CD4-positive, alpha-beta T cell treated with Interferon alpha-2 for 1 hour (primary cell): Measurements from ENCODE around the gene SEPHS1.
"Not testable (repeated sequence)": the region's sequence is repeated elsewhere in the genome, so short reads cannot be mapped to it uniquely, and the experiment has no call there.

Experiments used
- DNase-seq, 2 donors: peaks; one replicate each; pipeline ENCODE4 v3.0.0-alpha.2; 2020 to 2022

The SEPHS1 gene, protein sequence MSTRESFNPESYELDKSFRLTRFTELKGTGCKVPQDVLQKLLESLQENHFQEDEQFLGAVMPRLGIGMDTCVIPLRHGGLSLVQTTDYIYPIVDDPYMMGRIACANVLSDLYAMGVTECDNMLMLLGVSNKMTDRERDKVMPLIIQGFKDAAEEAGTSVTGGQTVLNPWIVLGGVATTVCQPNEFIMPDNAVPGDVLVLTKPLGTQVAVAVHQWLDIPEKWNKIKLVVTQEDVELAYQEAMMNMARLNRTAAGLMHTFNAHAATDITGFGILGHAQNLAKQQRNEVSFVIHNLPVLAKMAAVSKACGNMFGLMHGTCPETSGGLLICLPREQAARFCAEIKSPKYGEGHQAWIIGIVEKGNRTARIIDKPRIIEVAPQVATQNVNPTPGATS

DNA sequence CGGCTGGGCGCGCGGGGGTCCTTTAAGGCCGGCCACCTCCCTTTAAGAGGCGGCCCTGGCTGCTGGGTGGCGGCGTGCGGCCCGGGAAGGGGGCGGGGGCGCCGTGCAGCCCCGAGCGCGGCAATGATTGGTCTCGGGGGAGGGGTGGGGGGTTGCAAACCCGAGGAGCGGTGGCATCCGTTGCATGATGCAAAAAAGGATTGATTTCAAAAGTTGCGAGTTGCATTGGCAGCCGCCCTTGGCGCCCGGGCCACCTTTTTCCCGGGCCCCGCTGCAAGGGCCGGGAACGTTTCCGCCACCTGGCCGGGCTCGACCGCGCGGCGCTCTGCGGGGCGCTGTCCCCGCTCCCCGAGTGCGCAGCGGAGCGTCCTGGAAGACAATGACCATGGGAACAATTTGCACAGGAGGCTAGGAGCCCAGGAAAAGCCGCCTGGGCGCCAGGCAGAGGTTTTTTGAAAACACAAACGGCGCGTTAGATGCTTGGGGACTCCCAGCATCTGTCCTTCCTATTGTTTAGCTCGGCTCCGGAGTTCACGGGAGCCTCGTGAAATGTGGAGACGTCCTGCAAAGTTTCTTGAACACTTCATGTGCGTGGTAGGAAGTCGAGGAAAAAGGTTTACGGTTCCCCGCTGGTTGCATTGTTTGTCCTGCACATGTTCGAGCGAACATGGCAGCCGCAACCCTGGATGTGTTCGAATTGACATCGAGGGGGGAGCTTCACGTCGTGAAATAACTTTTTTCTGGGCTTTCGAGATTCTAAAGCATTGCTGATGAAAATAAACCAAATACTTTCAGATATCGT, at the start of gene SEPHS1:
Gene SEPHS1 (minus strand): TSS at position 78 of the 802 bp plus-strand sequence. CDS start 3,343 bp downstream, outside the sequence.
- peak; percentile 74 to 84 for DNase-seq

DNA sequence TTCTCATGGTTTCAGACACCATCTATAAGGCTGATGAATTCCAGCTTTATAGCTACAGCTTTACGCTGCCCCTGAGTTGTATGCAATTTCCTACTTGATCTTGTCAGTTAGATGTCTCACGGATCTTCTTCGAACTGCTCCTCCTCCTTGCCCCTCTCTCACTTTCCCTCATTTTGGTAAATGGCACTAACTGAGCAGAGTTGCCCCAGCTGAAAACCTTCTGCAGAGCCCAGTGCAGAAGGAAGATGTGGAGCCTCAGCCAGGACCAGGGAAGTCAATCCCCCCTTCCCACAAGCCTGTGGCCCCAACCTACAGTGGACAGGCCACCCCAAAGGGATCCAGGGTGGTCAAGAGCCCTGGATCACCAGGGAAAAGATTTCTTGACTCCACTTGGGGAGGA, 49.0 kb upstream of the SEPHS1 start:
- no peak for DNase-seq

DNA sequence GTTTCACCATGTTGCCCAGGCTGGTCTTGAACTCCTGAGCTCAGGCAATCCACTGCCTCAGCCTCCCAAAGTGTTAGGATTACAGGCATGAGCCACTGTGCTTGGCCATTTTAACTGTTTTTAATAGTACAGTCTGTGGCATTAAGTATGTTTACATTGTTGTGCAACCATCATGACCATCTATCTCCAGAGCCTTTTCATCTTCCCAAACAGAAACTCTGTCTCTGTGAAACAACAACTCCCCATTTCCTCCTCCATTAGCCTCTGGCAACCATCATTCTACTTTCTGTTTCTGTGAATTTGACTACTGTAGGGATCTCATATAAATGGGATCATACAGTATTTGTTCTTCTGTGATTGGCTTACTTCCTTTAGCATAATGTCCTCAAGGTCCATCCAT, 48.3 kb upstream of the SEPHS1 start:
- DNase-seq = no peak

DNA sequence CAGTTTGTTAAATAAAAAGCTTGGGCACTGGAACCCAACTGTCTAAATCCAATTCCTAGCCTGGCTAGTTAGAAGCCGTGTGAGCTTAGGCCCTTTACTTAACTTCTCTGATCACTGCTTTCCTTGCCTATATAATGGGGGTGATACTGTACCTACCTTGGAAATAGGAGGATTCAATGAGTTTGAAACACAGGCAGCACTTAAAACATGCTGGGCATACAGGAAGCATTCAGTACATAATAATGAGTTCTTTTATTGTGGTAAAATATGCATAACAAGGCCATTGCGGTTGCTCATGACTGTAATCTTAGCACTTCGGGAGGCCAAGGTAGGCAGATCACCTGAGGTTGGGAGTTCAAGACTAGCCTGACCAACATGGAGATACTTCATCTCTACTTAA, 47.4 kb upstream of the SEPHS1 start:
- DNase-seq = no peak

DNA sequence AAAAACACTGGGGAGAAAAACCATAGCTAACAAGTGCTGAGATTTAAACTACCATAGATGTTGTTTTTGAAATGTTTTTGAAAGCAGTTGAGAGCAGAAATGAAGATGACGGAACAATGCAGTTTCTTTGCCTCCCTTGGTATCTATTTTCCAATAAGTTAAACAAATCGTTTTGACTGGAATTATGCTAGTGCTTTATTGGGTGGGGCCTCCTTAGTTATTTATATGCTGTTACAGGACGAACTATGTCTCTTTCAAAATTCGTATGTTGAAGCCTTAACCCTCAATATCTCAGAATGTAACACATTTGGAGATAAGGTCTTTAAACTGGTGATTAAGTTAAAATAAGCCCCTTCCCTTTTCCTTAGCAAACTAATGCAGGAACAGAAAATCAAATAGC, 45.5 kb upstream of the SEPHS1 start:
- DNase-seq = no peak

DNA sequence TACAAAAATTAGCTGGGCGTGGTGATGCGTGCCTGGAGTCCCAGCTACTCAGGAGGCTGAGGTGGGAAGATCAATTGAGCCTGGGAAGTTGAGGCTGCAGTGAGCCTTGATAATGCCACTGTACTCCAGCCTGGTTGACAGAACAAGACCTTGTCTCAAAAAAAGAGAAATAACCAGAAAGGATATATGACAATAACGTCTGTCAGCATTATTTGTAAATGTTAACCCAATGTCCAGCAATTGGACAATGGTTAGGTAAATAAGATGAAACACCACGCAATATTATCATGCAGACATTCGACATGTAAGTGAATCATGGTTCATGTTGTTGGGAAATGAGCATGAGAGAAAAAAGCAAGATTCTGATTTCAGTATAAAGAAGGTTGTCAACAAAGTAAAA, 44.6 kb upstream of the SEPHS1 start:
- DNase-seq = no peak

DNA sequence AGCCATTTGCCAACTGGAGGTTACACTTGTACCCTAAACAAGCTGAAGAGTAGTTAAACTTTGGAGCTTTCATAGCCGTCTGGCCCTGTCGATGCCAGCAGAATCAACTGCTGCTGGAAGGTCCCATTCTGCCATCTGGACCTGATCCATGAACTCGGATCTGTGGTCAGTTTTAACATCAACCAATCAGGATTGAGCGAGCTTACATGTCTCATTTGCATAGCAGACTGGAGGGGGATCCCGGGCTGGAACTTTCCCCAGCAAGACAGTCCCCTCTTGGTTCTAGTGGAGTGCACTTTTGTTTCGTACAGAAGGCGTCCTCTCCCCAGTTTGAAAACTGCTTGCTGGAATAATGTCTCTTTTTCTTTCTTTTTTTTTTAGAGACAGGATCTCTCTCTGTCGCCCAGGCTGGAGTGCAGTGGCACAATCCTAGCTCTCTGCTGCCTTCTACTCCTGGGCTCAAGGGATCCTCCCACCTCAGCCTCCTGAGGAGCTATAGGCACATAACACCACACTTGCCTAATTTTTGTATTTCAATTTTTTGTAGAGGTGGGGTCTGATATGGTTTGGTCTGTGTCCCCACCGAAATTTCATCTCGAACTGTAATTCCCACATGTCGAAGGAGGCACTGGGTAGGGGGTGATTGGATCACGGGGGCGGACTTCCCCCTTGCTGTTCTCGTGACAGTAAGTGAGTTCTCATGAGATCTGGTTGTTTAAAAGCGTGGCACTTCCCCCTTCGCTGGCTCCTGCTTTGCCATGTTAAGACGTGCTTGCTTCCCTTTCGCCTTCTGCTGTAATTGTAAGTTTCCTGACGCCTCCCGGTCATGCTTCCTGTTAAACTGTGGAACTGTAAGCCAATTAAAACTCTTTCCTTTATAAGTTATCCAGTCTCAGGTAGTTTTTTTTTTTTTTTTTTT, 42.8 kb upstream of the SEPHS1 start:
- DNase-seq = no peak

DNA sequence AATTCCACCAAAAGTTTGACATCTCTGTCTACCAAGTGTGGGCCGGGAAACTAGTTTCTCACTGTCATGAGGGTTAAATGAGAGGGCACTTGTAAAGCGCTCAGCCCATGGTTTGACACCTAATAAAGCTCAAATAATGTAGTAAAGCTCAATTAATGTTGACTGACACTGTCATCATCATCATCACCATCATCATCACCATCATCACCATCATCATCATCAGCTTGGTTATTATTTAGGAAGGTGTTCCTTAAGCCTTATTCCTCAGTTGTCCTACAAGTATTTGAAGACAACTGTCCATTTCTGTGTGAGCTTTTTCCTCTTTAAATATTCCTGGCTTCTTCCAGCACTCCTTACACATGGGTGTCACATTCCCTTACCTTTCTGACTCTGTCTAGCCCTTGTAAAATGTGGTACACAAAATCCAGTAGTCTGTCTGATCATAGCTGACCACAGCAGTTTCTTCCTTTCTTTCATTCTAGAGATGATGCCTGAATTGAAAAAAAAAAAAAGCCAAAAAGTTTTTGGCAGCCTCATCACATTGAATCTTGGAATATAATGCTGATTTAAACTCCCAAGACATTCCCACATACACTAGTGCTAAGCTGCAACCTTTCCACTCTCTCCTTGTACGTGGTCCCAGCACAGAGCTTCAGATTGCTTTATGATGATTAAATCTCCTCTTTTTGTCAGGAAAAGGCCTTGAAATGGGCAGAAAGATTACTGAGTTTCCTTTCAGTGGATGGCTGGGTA, 40.6 kb upstream of the SEPHS1 start:
- no peak for DNase-seq

DNA sequence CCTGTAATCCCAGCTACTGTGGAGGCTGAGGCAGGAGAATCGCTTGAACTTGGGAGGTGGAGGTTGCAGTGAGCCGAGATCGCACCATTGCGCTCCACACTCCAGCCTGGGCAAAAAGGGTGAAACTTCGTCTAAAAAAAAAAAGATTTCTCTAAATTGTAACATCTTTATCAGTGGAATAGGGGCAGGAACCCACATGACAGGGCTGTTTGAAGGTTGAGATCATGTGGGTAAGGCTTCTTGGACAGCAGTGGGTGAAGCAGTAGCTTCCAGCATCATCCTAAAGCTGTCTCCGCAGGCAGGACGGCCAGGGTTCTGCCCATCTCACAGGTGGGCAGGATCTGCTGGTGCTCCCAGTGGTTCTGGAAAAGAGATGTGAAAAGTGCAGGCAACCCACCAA, 37.9 kb upstream of the SEPHS1 start:
- DNase-seq = no peak

DNA sequence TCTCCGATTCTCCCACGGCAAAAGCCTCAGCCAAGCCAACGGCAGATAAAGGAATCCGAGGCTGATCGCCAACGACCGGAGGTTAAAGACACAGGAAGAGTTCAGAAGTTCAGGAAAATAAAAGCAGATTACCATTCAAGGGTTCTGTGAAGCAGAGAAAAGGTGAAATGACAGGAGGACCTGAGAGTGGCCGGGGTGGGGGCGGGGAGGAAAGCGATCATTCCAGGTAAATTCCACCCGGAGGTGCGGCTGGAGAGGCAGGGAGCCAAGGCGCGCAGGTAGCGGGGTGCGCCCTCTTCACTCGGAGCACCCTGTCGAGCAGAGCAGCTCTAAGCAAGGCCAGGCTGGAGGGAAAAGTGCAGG, 35.3 kb upstream of the SEPHS1 start:
- no peak for DNase-seq

DNA sequence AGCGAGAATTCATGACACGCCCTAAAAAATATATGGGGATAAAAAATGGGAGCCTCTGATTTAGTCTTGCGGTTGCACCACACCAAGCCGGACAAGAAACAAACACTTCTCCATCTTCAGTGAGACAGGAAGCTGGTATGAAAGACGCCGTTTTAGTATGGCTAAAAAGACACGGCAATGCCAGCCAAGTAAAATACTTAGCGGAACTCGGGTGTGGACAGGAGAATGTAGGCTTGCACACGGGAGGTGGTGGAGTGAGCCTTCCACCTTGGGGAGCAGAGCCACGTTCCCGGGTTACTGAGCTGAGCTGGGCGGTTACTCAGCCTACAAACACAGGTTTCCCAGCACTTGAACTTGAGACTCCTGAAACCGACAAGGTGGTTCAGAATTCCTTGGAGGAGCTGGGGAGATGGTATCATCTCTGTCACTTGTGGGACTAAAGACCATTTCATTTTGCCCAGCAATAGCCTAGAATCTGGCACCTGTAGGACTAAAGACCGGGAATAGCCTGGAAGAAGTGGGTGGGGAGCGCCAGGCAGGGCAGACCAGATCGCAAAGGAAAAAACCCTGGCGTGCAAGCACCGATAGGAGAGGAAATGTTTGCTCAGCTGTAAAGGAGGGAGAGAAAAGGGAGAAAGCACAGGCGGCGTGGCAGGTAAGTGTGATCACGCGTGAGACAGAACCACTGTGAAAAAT, 34.8 kb upstream of the SEPHS1 start:
- no peak for DNase-seq

DNA sequence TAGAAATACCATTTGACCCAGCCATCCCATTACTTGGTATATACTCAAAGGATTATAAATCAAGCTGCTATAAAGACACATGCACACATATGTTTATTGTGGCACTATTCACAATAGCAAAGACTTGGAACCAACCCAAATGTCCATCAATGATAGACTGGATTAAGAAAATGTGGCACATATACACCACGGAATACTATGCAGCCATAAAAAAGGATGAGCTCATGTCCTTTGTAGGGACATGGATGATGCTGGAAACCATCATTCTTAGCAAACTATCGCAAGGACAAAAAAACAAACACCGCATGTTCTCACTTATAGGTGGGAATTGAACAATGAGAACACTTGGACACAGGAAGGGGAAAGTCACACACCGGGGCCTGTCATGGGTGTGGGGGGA, 31.0 kb upstream of the SEPHS1 start:
- not testable (repeated sequence) for DNase-seq

DNA sequence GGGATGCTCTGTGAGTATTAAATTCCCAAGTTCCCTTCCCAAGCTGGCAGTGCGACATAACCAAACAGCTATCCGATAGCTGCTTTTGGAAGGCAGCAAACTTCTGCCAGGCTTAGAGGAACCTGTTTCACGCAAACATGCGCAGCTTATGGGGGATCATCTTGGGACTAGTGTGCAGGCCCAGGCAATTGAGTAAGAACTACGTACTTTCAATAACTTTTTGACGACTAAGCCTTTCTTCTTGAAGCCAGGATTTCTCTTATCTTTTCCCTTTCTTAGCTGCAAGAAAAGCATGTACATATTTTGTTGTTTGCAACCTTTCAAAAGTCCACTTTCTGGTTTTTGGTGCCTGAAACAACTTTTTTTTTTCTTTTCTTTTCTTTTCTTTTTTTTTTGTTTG, 28.7 kb upstream of the SEPHS1 start:
- no peak for DNase-seq

DNA sequence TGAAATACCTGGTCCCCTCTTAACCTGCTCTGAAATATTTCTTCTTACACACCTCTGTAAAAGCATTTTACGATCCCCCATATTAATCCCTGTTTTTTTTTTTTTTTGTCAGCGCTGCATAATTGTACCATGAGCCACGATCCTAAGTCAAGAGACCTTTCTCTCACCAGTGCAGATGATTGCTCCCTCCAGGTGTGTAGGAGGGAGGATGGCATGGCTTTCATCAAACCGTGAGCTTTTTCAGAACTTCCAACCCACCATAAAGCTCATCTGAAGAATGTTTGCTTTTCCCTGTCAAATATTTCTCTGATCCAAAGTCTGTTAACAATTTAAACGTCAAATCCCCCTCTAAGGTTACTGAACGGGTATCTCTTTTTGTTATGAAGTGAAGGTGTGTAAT, 28.2 kb upstream of the SEPHS1 start:
- DNase-seq = no peak

DNA sequence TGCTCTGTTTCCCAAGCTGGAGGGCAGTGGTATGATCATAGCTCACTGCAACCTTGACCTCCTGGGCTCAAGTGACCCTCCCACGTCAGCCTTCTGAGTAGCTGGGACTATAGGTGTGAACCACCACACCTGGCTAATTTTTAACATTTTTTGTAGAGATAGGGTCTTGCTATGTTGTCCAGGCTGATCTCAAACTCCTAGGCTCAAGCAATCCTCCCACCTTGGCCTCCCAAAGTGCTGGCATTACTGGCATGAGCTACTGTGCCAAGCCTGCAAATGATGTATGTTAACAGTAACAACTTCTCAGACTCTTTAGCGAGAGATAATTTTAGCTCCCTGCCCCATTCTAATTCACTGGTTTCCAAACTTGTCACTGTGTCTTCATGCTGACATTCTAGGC, 27.7 kb upstream of the SEPHS1 start:
- no peak for DNase-seq

DNA sequence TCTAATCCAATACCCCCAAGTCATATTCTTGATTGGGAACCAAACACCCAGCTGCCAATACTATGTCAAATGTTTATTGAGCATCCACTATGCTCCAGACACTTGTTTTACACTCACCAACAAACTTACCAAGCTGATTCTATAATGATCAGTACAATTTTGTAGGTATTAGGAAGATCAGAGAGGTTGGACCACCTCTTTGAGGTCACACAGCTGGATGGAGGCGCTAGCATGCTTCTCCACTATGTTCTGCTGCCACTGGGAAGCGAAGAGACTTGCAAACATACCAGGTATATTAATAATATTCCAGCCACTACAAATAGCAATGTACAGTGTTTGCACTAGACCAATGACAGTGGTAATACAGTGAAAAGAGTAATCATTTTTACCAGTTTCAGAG, 25.6 kb upstream of the SEPHS1 start:
- no peak for DNase-seq

DNA sequence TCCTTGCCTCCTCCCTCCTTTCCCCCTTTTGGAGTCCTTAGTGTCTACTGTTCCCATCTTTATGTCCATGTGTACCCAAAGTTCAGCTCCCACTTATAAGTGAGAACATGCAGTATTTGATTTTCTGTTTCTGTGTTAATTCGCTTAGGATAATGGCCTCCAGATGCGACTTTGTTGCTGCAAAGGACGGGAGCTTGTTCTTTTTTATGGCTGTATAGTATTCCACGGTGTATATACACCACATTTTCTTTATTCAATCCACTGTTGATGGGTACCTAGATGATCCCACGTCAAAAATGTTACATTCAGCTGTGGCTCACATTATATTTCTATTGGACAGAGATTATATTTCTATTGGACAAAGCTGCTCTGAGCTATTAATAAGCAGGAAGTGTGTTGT, 24.4 kb upstream of the SEPHS1 start:
- DNase-seq = no peak

DNA sequence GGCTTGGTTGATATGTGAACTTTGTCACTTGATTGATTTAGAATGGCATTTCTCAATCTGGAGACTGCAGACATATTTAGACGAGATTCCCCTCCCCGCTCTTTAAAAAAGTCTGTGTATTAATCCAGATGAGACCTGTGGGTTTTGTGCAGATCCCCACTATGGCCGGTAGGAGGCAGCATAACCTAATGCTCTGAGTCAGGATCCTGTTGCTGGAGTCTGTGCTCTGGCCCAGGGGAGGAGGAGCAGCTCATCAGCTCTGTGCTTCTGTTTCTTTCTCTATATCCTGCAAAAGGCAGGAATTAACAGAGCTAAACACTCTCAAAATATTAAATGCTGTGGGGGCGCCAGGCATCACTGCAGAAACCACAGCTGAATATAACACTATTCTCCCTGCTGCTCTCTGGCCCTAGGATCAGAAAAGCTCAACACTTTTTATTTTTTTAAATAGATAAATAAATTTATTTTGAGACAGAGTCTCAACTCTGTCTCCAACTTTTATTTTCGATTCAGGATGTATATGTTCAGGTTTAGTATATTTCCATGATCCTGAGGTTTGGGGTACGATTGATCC, 23.9 kb upstream of the SEPHS1 start:
- peak; percentile 70 to 82 for DNase-seq

DNA sequence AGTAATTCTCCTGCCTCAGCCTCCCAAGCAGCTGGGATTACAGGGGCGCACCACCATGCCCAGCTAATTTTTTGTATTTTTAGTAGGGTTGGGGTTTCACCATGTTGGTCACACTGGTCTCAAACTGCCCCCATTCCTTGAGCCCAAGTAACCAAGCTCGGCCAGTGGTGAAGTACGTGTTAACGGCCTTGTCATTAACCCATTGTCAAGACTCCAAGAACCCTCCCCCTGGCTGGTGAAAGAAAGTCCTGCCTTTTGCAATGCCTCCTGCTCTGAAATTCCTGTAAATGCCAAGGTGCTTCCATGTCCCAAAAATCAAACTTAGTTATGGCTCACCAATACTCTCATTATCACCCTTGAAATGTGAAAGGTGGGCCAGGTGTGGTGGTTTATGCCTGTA, 18.8 kb upstream of the SEPHS1 start:
- no peak for DNase-seq

DNA sequence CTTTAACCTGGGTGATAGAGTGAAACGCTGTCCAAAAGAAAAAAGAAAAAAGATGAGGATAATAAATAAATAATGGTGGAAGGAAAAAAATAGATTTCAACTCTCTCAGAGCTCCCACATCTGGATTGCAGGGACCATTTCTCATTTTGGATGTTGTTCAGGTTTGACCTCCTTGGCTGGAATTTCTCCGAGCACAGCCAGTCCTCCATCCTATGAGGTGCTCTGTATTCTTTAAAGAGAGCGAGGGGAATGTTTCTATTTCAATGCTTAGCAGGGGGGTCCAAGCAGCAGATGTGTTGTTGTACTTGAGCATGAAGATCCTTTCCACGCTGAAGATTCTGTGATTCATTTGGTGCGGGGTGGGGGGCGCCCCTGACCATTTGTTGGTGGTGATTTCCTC, 17.7 kb upstream of the SEPHS1 start:
- DNase-seq = no peak

DNA sequence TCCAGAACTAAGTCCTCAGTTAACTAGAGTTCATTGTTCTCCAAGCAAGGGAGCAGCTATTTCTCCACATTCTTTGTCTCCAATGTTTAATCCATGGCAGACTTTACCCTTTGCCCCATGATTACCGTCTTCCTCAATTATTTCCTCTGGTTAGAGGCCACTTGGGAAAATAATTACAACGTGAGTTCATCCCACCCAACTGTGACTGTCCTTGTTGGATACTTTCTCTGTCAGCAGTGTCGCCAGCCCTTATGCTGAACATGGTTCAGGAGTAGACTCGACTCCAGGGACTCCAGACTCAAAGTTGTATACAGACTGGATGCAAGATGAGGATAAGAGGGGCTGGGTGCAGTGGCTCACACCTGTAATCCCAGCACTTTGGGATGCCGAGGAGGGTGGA, 17.1 kb upstream of the SEPHS1 start:
- no peak for DNase-seq

DNA sequence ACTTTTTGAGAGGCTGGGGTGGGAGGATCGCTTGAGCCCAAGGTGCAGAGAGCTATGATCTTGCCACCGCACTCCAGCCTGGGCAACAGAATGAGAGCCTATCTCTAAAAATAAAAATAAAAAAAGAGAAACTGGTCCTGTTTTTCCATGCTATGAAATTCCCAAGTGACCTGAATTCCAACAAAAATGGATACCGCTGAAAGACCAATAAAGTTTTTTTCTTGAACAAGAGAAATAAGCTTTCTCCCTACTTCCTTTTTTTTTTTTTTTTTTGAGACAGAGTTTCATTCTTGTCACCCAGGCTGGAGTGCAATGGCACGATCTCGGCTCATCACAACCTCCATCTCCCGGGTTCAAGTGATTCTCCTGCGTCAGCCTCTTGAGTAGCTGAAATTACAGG, 12.5 kb upstream of the SEPHS1 start:
- no peak for DNase-seq
